Sigmoid colon (tissue), 3 donors: ENCODE results near the gene RAB4B.
"Not testable (repeated sequence)": the region's sequence is repeated elsewhere in the genome, so short reads cannot be mapped to it uniquely, and the experiment has no call there.

Experiments used
- CTCF ChIP-seq, 4 experiments: fragments of 450-650 bp in 3 of 4; fragments of 200-600 bp in 1 of 4; IDR thresholded peaks; one replicate each; pipeline ENCODE4 v1.5.1; 2016 to 2019; ENCODE audit warnings: antibody characterized with exemption in 4 of 4, mild to moderate bottlenecking in 3 of 4, moderate library complexity in 2 of 4
- POLR2A ChIP-seq, 2 donors: fragments of 450-650 bp; IDR thresholded peaks; one replicate each; pipeline ENCODE4 v1.6.1; 2016; ENCODE audit warnings: antibody characterized with exemption in 2 of 2, mild to moderate bottlenecking in 2 of 2, moderate library complexity in 2 of 2

- not testable (repeated sequence) for TF ChIP-seq CTCF, POLR2A (IDR thresholded peaks at IDR 0.05)
Observed at GRCh38 chr19:40771101-40771862, 6.8 kb upstream of the RAB4B start.
